Skeletal muscle satellite cell (primary cell): Measurements from ENCODE around the gene LOXHD1.

ENCODE experiments used
- H3K27me3 ChIP-seq: 2 replicates; pipeline ENCODE4 v1.7.0; 2013; ENCODE audit warnings: low read length; ENCODE audit not compliant: control insufficient read depth, insufficient read depth
- H3K36me3 ChIP-seq: 2 replicates; pipeline ENCODE4 v1.7.0; 2013; ENCODE audit warnings: mild to moderate bottlenecking, control low read depth, low read length; ENCODE audit not compliant: insufficient read depth
- H3K4me1 ChIP-seq: 2 replicates; pipeline ENCODE4 v1.7.0; 2013; ENCODE audit warnings: low read length; ENCODE audit not compliant: control insufficient read depth, insufficient read depth
- H3K4me2 ChIP-seq: 2 replicates; pipeline ENCODE4 v1.7.0; 2013; ENCODE audit warnings: mild to moderate bottlenecking, low read length
- H3K4me3 ChIP-seq: 2 replicates; pipeline ENCODE4 v1.7.0; 2013; ENCODE audit warnings: low read length
- H3K9ac ChIP-seq: 2 replicates; pipeline ENCODE4 v1.7.0; 2013; ENCODE audit warnings: mild to moderate bottlenecking, low read depth, low read length, moderate library complexity
- H3K9me3 ChIP-seq: replicated peaks from 2 replicates; pipeline ENCODE4 v1.7.0; 2013; ENCODE audit warnings: mild to moderate bottlenecking, control low read depth, low read length

Gene LOXHD1

GRCh38 chr18:46683252-46683651 is 26.2 kb upstream of the LOXHD1 start:
- no peak overlapping the region for H3K9ac ChIP-seq
- H3K4me1 ChIP-seq = no peaks in the 10 kb centered on the region

GRCh38 chr18:46680784-46681695 is 24.0 kb upstream of the LOXHD1 start:
- Histone ChIP-seq H3K9ac (no peak overlapping the region), H3K9me3 (no peaks in the 10 kb centered on the region), H3K27me3 (no peaks in the 10 kb centered on the region), H3K4me1 (no peaks in the 10 kb centered on the region), H3K4me3 (no peak overlapping the region), H3K4me2 (no peak overlapping the region), H3K36me3 (no peaks in the 10 kb centered on the region)

More at GRCh38 chr18:46683252-46683651, 26.2 kb upstream of the LOXHD1 start:
- H3K4me2 ChIP-seq = no peak overlapping the region
- H3K36me3 ChIP-seq = no peaks in the 10 kb centered on the region
- no peaks in the 10 kb centered on the region for H3K27me3 ChIP-seq
- no peak overlapping the region for H3K4me3 ChIP-seq
- H3K9me3 ChIP-seq = no peaks in the 10 kb centered on the region

- Histone ChIP-seq H3K9ac (no peak overlapping the region), H3K27me3 (no peaks in the 10 kb centered on the region), H3K4me3 (no peak overlapping the region), H3K4me1 (no peaks in the 10 kb centered on the region), H3K4me2 (no peak overlapping the region), H3K9me3 (no peaks in the 10 kb centered on the region), H3K36me3 (no peaks in the 10 kb centered on the region)
Measured at GRCh38 chr18:46679846-46680598, 23.0 kb upstream of the LOXHD1 start.

GRCh38 chr18:46678785-46679399 is 21.9 kb upstream of the LOXHD1 start:
- H3K4me2 ChIP-seq = no peak overlapping the region
- H3K9me3 ChIP-seq = no peaks in the 10 kb centered on the region
- no peak overlapping the region for H3K9ac ChIP-seq
- no peaks in the 10 kb centered on the region for H3K4me1 ChIP-seq
- H3K27me3 ChIP-seq = no peaks in the 10 kb centered on the region
- no peaks in the 10 kb centered on the region for H3K36me3 ChIP-seq
- no peak overlapping the region for H3K4me3 ChIP-seq

DNA sequence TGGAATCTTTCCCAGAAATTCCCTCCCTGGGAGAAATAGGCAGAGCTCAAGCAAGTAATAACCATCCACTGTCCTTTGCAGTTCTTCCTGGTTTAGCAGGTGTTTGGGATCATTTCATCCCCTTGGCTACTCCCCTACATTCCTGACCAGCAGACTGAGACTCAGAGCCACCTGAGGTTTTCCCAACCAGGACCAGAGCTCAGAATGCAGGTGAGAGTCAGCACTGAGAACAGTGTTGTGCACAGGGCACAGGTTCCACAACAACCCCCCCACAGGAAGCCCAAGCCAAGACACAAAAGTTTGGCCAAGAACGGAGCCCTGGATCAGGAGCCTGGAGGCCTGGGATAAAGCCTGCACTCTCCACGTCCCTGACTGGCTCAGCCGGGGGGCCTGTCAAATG is 21.0 kb upstream of the LOXHD1 start:
- H3K9me3 ChIP-seq = no peaks in the 10 kb centered on the region
- H3K9ac ChIP-seq = no peak overlapping the region
- no peaks in the 10 kb centered on the region for H3K27me3 ChIP-seq
- no peaks in the 10 kb centered on the region for H3K4me1 ChIP-seq
- no peak overlapping the region for H3K4me3 ChIP-seq
- no peak overlapping the region for H3K4me2 ChIP-seq
- H3K36me3 ChIP-seq = no peaks in the 10 kb centered on the region

GRCh38 chr18:46677611-46678010 is 20.6 kb upstream of the LOXHD1 start:
- Histone ChIP-seq H3K4me2 (no peak overlapping the region), H3K27me3 (no peaks in the 10 kb centered on the region), H3K9me3 (no peaks in the 10 kb centered on the region), H3K4me1 (no peaks in the 10 kb centered on the region), H3K9ac (no peak overlapping the region), H3K4me3 (no peak overlapping the region), H3K36me3 (no peaks in the 10 kb centered on the region)

GRCh38 chr18:46676182-46676835 is 19.3 kb upstream of the LOXHD1 start:
- Histone ChIP-seq H3K36me3 (no peaks in the 10 kb centered on the region), H3K4me2 (no peak overlapping the region), H3K9me3 (no peaks in the 10 kb centered on the region), H3K27me3 (no peaks in the 10 kb centered on the region), H3K4me1 (no peaks in the 10 kb centered on the region), H3K9ac (no peak overlapping the region), H3K4me3 (no peak overlapping the region)

DNA sequence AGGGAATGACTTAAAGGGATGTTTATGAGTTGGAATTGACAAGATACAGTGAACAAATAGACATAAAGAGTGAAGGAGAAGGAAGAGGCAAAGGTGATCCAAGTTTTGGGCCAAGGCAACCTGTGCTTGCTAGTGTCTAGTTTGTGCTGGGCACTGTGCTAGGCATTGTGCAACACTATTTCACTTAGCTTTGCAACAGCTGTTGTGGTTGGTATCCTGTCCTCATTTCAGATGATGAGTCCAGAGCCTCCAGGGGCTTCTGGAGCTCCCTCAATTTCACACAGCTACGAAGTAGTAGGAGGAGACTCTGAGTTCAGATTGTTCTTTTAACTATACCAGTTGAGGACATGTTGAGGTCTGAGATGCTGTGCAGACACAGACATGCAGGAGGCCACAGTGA is 18.1 kb upstream of the LOXHD1 start:
- Histone ChIP-seq H3K36me3 (no peaks in the 10 kb centered on the region), H3K4me1 (no peaks in the 10 kb centered on the region), H3K9me3 (no peaks in the 10 kb centered on the region), H3K4me2 (no peak overlapping the region), H3K27me3 (no peaks in the 10 kb centered on the region), H3K9ac (no peak overlapping the region), H3K4me3 (no peak overlapping the region)

GRCh38 chr18:46672062-46672970 is 15.3 kb upstream of the LOXHD1 start:
- no peaks in the 10 kb centered on the region for H3K9me3 ChIP-seq
- H3K27me3 ChIP-seq = peaks cover 6% of the 10 kb centered on the region
- no peaks in the 10 kb centered on the region for H3K4me1 ChIP-seq
- no peaks in the 10 kb centered on the region for H3K36me3 ChIP-seq
- no peak overlapping the region for H3K4me2 ChIP-seq
- H3K9ac ChIP-seq = no peak overlapping the region
- no peak overlapping the region for H3K4me3 ChIP-seq

- H3K36me3 ChIP-seq = no peaks in the 10 kb centered on the region
- no peak overlapping the region for H3K9ac ChIP-seq
- no peaks in the 10 kb centered on the region for H3K4me1 ChIP-seq
- H3K27me3 ChIP-seq = peaks cover 16% of the 10 kb centered on the region
- no peak overlapping the region for H3K4me2 ChIP-seq
- H3K4me3 ChIP-seq = no peak overlapping the region
- H3K9me3 ChIP-seq = no peaks in the 10 kb centered on the region
Measured at GRCh38 chr18:46668694-46669093, 11.7 kb upstream of the LOXHD1 start.
